Left renal cortex interstitium (tissue), 4 donors: ENCODE measurements around the gene CNTN4. TPM values are rescaled to one million over a fixed set of nuclear protein-coding genes. Genes with fewer than 3 reads are reported as not detected.

Source experiments
- DNase-seq, 4 donors: peaks; one replicate each; pipeline ENCODE4 v3.0.0-alpha.2; 2013; ENCODE audit warnings: low read depth in 4 of 4, low spot score in 2 of 4, missing footprints in 1 of 4
- polyA plus RNA-seq, 4 donors: library from polyadenylated mRNA; unstranded; fragments of 120-200 nt; gene quantifications; one replicate each; pipeline ENCODE4 v1.2.1, GENCODE V29; 2013; ENCODE audit not compliant: insufficient read length in 4 of 4

CNTN4 gene
- polyA plus RNA-seq, 4 donors = 24.5 to 32.1 (median 29.8) TPM

DNA sequence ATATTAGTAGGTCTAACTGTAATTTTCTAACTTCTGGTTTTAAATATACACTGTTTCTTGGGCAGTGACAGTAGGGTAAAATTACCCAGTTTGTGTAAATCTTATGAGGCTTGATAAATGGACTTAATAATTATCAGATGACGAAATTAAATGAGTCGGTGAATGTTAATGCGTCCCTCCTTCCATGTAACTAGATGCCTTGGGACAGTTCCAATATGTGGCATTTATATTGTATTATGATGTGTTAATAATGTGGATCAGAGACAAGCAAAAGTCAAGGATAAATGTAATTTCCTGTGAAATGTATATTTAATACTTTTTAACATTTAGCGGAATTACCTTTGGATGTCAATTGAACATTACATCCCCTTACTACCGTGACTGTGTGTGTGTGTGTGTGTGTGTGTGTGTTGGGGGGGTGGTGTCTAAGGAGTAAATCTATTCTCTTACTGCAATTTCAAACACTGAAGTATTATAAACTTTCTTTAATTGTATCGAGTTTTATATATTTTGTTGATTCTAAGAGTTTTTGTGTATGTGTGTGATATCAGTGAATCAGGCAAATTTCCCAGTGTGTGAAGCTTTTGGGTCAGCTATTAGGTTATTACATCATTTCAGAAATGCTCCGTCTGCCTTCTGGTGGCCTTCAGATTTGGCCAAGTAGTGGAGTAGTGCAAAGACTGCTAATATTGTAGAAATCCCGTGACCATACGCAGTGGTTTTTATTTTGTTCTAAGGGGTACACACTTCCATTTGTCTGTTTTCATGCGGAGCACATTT, 50.1 kb downstream of the CNTN4 start:
- DNase-seq = no peak

DNA sequence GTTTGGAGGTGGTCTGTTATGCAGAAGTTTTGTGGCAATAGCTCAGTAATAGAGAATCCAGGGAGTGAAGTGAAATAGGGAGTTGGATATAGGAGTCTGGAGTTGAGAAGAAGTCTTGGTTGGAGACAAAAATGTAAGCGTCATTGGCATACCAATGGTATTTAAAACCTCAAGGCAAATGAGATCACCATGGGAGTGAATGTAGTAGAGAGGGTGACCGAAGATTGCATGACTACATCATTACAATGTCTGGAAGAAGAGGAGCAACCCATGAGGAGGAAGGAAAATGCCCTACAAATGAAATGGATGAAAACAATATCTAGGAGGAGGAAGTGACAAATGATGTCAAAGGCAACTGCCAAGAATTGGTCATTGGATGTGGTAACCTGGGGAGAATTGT, 54.4 kb downstream of the CNTN4 start:
- DNase-seq = no peak

DNA sequence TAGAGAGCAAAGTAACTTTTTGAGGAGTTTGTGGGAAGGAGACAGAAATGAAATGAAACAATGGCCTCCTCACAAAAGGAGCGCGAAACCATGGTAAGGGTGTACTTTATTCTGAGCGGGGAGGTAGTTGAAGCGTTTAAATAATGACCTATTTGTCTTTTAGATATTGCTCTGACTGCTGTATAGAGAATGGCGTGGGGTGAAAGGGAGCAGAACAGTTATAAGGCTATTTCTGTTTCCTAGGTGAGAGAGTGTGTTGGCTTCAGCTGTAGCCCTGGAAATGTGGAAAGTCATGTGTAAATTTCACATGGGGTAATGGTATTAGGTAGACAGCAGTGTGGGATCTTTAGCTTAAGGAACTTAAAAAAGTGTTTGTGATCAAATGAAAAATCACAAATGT, 54.9 kb downstream of the CNTN4 start:
- DNase-seq = no peak

DNA sequence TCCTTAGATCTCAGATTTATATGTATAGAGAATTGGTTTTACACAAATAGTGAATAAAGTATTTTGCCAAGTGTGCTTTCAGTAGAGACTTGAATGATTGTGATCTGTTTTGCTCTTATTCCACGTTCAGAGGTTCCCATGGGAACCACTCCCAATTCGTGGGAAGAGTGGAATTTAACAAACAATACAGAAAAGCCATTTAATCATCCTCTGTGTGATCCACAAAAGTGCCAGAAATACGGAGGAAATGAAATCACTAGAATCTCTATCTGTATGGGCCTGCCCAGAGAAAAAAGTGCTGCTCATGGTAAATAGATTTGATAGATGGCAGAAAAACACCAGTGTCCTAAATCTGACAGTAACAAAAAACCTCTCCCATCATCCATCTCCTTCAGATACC, 56.0 kb downstream of the CNTN4 start:
- no peak for DNase-seq

DNA sequence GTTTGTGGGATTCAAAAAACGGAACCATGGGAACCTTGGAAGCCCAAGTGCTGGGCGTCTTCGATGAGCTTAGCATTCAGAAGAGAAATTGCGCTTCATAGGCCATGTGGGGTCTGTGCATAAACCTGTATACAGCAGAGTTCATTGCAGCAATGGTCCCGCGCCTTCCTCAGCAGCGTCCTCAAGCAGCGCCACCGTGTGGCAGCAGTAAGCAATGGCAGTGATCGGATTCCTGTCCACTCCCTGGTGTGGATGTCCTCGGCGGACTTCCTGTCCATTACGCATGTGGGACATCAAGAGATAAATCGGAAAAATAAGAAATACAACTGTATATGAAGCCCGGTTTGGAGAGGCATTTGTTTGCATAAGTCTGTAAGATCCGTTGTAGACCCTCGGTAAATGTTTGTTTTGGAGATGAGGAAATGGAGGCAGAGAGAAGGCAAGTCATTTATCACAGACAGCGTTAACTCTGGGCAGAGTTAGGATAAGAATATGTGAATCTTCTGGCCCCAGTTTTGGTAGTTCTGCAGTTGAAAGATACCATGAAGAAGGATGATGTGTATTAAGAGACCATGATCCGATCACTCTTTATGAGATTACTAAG, 57.7 kb downstream of the CNTN4 start:
- no peak for DNase-seq

DNA sequence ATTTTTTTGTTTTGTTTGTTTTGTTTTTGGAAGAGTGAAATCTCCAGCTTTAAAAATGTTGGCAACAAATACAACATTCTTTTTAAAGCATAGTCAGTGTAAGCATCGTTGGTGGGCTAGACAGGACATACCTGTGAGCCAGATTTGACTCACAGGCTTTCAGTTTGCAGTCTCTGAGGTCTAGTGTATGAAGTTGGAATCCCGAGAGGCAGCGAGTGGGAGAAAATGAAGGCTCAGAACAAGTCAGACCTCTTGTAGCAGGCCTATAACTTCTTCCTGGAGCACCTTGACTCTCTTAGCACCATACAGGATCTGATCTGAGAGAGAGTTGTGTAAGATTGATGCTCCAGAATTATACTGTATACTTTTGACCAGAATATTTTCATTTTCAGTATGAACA, 60.2 kb downstream of the CNTN4 start:
- no peak for DNase-seq

DNA sequence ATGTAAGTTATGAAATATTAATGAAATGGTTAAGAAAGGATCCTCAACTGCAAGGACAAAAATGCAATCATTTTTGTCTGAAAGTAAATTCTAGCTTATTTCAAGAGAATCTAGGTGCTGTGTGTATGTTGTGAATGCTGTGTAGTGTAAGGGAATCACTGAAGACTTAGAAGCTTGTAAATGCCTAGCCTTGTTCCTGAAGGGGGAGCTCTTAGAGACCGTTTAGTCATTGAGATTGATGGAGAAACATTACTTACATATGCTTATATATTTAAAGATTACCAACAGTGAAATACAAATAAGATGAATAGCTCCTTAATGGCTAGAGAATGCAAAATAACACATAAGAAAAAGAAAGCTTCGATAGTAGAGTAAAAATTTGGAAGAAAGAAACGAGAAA, 67.9 kb downstream of the CNTN4 start:
- DNase-seq = no peak

DNA sequence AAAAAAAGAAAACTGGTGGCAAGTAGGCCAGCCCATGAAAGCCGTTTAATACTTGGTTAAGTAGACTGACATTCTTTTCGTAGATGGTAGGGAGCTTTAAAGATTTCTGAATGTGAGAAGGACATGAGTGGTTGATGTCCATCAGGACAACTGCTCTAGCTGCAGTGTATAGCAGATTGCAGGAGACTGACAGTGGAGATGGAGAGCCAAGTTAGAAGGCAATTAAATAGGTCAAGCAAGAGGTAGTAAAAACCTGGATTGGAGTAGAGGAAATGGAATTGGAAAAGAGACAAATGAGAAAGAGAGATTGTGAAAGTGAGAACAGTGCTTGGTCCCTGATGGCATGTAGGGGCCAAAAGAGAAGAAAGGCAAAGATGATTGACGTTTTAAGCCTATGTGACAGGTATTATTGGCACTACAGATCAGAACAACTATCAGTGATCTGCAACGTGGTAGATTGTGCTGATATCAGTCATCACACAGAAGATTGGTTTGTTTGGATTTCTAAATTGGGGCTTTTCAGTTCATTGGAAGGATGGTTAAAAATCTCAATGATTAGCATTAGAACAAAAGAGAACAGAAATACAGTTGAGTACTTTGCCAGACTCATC, 74.0 kb downstream of the CNTN4 start:
- no peak for DNase-seq

DNA sequence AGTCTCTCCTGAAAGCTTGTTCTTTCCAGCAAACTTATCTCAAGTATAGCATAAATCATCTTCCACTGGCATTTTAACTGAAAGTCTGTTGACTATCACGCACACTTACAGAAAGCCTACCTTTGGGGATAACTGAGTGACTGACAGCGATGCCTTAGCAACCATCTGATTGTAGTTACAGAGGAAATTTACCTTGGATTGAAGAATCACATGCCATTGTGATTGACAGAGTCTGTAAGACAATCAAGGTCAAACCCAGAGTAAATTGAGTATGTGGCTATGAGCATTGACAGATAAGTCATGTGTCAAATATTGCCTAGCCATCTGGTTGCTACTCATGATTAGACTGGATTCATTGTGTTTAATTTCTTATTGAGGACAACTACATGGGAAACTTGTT, 82.0 kb downstream of the CNTN4 start:
- no peak for DNase-seq

DNA sequence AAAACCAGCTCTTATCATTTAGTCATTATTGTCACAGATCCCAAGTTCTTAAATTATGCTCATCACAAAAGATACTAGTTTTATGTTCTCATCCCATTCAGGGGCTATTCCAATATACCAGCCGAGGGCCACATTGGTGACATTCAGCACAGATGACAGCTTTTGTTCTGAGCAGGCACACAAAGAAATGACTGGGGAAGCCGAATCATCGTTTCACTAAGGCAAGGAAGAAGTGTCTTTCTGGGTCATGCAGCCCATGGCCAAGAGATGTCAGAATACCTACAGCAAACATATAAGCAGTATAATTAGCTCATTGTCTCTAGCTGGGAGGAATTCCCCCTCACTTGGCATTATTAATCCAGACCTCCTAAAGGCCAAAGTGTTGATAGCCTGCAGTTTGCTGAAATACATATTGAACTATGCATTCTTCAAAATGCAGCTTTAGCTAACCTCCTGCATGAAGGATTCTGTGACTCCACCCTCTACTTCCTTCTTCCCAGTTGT, 100.2 kb downstream of the CNTN4 start:
- no peak for DNase-seq

DNA sequence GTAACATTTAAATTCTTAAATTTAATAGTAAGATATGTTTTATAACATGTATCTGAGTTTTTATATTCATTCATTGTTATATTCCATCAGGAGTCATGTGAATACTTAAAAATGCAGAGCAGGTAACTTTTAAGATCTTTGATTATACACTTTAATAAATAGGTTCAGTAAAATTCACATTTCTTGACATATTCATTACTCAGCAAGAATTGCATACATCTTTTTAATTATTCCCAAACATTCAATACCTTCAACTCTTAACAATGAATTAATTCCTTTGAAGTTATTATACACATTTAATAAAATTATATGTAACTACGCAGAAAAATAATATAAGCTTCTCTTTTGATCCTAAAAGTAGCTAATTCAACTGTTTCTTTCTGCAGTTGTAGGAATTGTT, 105.4 kb downstream of the CNTN4 start:
- DNase-seq = no peak

DNA sequence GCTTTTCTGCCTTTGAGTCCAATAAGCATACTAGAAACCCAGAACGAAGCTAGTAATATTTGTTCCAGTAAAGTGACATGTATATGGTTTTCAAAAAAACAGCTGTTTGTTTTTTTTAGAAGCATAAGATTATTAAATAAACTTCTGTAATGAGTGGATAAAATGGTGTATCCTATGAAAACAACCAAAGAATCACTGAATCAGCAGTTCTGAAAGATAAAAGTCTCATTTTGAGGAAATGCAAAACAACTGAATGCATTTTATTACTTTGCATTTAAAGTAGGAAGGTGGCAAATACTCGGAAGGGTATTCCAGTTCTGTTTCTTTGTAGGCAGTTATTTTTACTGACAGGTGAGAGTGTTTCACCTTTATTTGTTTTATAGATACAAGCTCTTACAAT, 107.0 kb downstream of the CNTN4 start:
- DNase-seq = no peak

DNA sequence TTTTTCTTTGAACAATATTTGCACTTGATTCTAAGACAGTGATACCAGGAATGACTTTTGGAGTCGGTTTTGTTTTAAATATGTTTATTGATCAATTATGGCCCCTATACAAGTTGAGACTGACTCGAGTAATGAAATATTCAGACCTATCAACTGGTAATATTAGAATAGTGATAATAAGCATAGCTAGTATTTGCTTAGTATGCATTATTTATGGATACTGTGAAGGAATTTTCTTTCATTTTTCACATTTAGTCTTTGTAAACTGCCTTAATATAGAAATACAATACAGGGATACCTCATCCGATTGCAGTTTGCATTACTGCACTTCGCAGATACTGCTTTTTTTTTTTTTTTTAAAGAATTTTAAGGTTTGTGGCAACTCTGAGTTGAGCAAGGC, 107.9 kb downstream of the CNTN4 start:
- DNase-seq = no peak

DNA sequence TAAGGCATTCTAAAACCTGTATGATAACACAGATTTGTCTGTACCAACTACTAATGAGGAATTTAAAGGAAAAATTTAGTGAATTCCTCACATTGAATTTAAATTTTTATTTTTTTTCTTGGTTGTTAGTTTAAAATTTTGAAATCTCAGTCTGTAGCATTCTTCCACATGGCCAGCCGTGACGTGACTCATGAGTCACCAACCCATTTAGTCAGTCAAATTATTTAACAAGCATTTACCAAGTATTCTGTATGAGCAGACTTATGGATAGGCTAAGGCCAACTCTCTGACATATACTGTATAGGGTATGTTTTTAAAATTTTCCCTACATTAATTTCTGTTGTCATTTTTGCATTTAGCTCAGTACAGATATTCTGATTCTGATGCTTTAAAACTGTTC, 112.9 kb downstream of the CNTN4 start:
- DNase-seq = no peak

DNA sequence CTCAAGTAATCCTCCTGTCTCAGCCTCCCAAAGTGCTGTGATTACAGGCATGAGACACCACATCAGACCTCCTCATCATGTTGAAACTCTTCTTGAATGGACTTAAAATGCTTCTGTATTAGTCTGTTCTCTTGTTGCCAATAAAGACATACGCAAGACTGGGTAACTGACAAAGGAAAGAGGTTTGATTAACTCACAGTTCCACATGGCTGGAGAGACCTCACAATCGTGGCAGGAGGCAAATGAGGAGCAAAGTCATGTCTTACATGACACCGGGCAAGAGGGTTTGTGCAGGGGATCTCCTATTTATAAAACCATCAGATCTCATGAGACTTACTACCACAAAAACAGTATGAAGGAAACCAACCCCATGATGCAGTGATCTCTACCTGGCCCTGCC, 113.5 kb downstream of the CNTN4 start:
- DNase-seq = no peak

DNA sequence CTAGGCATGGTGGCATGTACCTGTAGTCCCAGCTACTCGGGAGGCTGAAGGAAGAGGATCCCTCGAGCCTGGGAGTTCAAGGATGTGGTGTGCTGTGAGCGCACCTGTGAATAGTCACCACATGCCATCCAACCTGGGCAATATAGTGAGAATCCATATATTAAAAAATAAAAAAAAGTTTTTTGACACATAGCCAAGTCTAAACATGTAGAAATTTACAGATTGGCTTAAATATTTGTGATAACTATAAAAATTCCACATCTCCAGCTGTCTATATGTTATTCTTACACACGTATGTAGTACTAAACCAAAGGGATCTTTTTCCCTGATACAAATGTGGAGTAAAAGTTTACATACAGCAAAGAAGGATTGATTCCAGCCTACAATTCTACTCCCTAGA, 119.7 kb downstream of the CNTN4 start:
- DNase-seq = no peak

DNA sequence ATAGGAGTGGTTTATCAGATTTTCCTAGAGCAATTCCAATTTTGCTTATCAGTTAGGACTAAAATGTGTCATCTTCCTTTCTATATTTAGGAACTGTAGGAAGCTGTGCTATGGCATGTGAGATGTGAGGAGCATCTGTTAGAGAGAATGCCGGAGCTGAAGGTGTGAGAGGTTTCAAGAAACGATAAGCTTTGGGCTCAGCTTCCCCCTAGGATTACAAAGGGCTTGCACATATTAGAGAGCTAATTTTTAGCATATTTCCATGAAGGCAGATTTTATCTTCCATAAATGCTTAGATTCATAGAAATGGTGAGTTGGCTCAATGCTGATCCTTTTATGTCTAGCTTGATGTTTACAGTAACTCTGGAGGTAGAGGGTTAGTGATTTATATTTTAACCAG, 120.2 kb downstream of the CNTN4 start:
- no peak for DNase-seq

DNA sequence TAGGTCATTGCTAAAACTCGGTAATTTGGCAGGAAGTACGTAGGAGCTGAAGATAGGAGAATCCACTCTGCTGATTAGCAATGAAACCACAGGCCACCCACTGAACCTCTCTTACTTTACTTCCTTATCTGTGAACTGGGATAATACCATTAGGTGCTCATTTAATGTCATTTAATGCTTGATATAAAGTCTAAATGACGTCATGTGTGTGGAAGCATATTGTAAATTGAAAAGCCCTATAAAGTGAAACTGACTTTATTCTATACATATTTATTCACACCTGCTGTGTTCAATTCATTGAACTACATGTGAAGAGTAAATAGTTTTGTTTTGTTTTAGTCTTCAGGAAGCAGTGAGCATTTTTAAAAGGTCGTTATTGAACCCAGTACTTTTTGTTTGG, 137.5 kb downstream of the CNTN4 start:
- no peak for DNase-seq

DNA sequence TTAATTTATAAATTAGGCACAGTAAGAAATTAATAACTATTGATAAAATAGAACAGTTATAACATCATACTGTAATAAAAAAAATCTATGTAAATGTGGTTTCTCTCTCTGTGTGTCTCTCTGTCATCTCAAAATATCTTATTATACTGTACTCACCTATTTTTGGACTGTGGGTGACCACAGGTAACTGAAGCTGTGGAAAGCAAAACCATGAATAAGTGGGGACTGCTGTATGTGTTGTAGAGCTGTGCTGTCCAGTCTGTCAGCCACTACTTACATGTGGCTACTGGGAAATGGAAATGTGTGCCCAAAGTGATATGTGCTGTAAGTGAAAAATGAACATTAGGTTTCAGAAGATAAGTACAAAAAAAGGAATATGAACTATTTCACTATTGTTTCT, 145.5 kb downstream of the CNTN4 start:
- DNase-seq = no peak

DNA sequence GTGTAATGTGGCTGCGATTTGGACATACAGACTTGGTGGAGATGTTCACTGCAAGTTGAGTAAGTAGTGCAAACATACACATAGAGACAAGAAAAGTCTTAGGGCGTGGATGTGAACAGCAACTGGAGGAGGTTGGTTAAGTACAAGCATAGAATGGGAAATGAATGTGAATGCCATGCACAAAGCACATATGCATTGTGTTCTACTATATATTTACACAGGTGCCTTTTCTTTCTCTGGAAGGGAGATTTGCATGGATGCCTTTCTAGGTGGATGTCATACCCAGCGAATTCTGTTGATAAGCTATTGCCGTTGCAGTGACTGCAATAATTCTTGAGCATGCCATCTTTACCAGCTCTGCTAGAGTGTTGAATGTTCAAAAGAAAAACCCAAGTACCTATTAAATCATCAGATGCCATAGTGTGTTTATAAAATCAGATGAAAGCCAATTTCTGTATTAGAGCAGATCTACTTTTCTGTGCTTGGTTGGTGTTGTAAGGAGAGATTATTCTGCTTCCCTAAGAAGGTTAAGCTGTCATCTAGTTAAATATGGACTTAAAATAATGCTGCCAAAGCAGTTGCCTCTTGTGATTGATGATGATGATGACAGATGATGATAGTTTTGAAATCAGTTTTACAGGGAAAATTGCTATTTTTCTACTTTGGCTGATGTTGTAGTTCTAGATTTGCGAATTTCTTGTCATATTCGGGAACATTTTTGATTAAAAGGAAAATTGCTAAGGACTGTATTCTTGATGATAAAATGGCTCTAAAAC, 148.4 kb downstream of the CNTN4 start:
- DNase-seq = no peak

DNA sequence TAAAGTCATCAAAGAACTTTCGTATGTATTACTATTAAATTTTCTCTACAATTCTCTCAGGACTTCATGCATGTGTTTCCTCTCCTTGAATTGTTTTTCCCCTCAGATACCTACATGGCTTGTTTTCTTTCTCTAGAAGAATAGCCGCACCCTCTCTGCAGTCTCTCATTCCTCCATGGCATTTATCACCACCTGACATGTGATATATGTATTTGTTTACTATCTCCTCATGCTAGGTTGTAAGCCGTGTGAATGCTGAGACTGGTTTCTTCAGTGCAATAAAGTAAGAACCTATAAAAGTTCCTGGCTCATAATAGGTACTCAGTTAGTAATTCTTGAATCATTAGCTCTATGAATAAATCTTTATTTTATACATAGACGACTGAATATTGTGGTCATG, 149.2 kb downstream of the CNTN4 start:
- DNase-seq = no peak
